ENCODE measurements around the gene CPNE8.

GRCh38 chr12:38934078-38934584 is 28.7 kb upstream of the CPNE8 start:
- TF ChIP-seq, protein P1, sequence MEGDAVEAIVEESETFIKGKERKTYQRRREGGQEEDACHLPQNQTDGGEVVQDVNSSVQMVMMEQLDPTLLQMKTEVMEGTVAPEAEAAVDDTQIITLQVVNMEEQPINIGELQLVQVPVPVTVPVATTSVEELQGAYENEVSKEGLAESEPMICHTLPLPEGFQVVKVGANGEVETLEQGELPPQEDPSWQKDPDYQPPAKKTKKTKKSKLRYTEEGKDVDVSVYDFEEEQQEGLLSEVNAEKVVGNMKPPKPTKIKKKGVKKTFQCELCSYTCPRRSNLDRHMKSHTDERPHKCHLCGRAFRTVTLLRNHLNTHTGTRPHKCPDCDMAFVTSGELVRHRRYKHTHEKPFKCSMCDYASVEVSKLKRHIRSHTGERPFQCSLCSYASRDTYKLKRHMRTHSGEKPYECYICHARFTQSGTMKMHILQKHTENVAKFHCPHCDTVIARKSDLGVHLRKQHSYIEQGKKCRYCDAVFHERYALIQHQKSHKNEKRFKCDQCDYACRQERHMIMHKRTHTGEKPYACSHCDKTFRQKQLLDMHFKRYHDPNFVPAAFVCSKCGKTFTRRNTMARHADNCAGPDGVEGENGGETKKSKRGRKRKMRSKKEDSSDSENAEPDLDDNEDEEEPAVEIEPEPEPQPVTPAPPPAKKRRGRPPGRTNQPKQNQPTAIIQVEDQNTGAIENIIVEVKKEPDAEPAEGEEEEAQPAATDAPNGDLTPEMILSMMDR (IDR thresholded peaks at IDR 0.05), result no peak
- no peak for TF ChIP-seq POLR2A (IDR thresholded peaks at IDR 0.05)
